Subcutaneous abdominal adipose tissue (tissue), 5 donors: ENCODE data around the gene NEDD9.

ENCODE experiments used
- H3K27ac ChIP-seq: one replicate; pipeline ENCODE4 v1.7.0; 2013; ENCODE audit warnings: low read depth, mild to moderate bottlenecking, inconsistent platforms, low read length, moderate library complexity
- H3K27me3 ChIP-seq, 5 donors: one replicate each; pipeline ENCODE4 v1.7.0; 2013; ENCODE audit warnings: low read length in 5 of 5, inconsistent platforms in 1 of 5; ENCODE audit not compliant: control insufficient read depth in 5 of 5, insufficient read depth in 4 of 5
- H3K36me3 ChIP-seq, 5 donors: one replicate each; pipeline ENCODE4 v1.7.0; 2013; ENCODE audit warnings: low read length in 5 of 5; ENCODE audit not compliant: control insufficient read depth in 5 of 5, insufficient read depth in 5 of 5
- H3K4me1 ChIP-seq, 5 donors: one replicate each; pipeline ENCODE4 v1.7.0; 2013; ENCODE audit warnings: low read length in 5 of 5, mild to moderate bottlenecking in 3 of 5, moderate library complexity in 1 of 5; ENCODE audit not compliant: control insufficient read depth in 5 of 5, insufficient read depth in 5 of 5
- H3K4me3 ChIP-seq, 5 donors: one replicate each; pipeline ENCODE4 v1.7.0; 2013; ENCODE audit warnings: low read length in 5 of 5, low read depth in 1 of 5
- H3K9ac ChIP-seq, 5 donors: one replicate each; pipeline ENCODE4 v1.7.0; 2013; ENCODE audit warnings: low read length in 5 of 5, mild to moderate bottlenecking in 4 of 5, moderate library complexity in 3 of 5
- H3K9me3 ChIP-seq, 5 donors: one replicate each; pipeline ENCODE4 v1.7.0; 2013; ENCODE audit warnings: low read length in 5 of 5; ENCODE audit not compliant: control insufficient read depth in 5 of 5
- donor health status: healthy.
- donor health status: healthy.
- donor health status: healthy.
- donor health status: healthy.
- donor health status: healthy.

NEDD9 gene

GRCh38 chr6:11139051-11139960, 93.2 kb downstream of the NEDD9 start:
- no peaks in the 10 kb centered on the region for H3K9me3 ChIP-seq
- H3K4me1 ChIP-seq, result peaks cover 0 to under 1% (median 0%) of the 10 kb centered on the region in 5 donors
- H3K4me3 ChIP-seq, result no peak overlapping the region
- H3K27ac ChIP-seq, result no peak overlapping the region
- no peak overlapping the region for H3K9ac ChIP-seq
- H3K27me3 ChIP-seq, result no peaks in the 10 kb centered on the region
- peaks cover 8 to 24% (median 10%) of the 10 kb centered on the region in 5 donors for H3K36me3 ChIP-seq

- H3K27me3 ChIP-seq, result no peaks in the 10 kb centered on the region
- H3K9ac ChIP-seq, result no peak overlapping the region
- no peak overlapping the region for H3K27ac ChIP-seq
- peaks cover 8 to 24% (median 10%) of the 10 kb centered on the region in 5 donors for H3K36me3 ChIP-seq
- no peaks in the 10 kb centered on the region for H3K9me3 ChIP-seq
- H3K4me1 ChIP-seq, result no peaks in the 10 kb centered on the region
- no peak overlapping the region for H3K4me3 ChIP-seq
Observed at GRCh38 chr6:11136809-11137208, 95.7 kb downstream of the NEDD9 start.
